Adipocyte (in vitro differentiated cells): Measurements from ENCODE around the gene ANAPC2.
A peak's percentile ranks its signal among the peaks of the same experiment; 100 is the strongest.

ENCODE experiments used
- DNase-seq: peaks from one replicate; pipeline ENCODE4 v3.0.0-alpha.2; 2015; ENCODE audit warnings: low read depth
- H3K27me3 ChIP-seq: replicated peaks from 2 replicates; pipeline ENCODE4 v1.7.0; 2013; ENCODE audit warnings: mild to moderate bottlenecking, low read length, moderate library complexity; ENCODE audit not compliant: control insufficient read depth, insufficient read depth
- H3K36me3 ChIP-seq: 2 replicates; pipeline ENCODE4 v1.7.0; 2013; ENCODE audit warnings: low read length, mild to moderate bottlenecking, moderate library complexity; ENCODE audit not compliant: control insufficient read depth, insufficient read depth, severe bottlenecking
- H3K4me1 ChIP-seq: 2 replicates; pipeline ENCODE4 v1.7.0; 2013; ENCODE audit warnings: mild to moderate bottlenecking, low read length, moderate library complexity; ENCODE audit not compliant: control insufficient read depth, insufficient read depth
- H3K4me3 ChIP-seq: 2 replicates; pipeline ENCODE4 v1.7.0; 2013; ENCODE audit warnings: mild to moderate bottlenecking, low read length, moderate library complexity
- H3K9ac ChIP-seq: 2 replicates; pipeline ENCODE4 v1.7.0; 2013; ENCODE audit warnings: mild to moderate bottlenecking, low read length, moderate library complexity
- H3K9me3 ChIP-seq: 2 replicates; pipeline ENCODE4 v1.7.0; 2013; ENCODE audit warnings: mild to moderate bottlenecking, low read length, moderate library complexity; ENCODE audit not compliant: control insufficient read depth

Gene ANAPC2

GRCh38 chr9:137204731-137205125, 16.4 kb upstream of the ANAPC2 start:
- DNase-seq: no peak
- peak overlapping the region; percentile 97 for H3K4me3 ChIP-seq
- H3K36me3 ChIP-seq: peaks cover 4% of the 10 kb centered on the region
- peak overlapping the region; percentile 99 for H3K9ac ChIP-seq
- H3K27me3 ChIP-seq: no peaks in the 10 kb centered on the region
- peaks cover 39% of the 10 kb centered on the region for H3K4me1 ChIP-seq
- no peaks in the 10 kb centered on the region for H3K9me3 ChIP-seq

GRCh38 chr9:137202966-137203365, 14.6 kb upstream of the ANAPC2 start:
- DNase-seq: no peak
- Histone ChIP-seq H3K4me3 (no peak overlapping the region), H3K9ac (no peak overlapping the region), H3K9me3 (no peaks in the 10 kb centered on the region), H3K27me3 (no peaks in the 10 kb centered on the region), H3K4me1 (peaks cover 54% of the 10 kb centered on the region), H3K36me3 (no peaks in the 10 kb centered on the region)

GRCh38 chr9:137201205-137201868, 13.0 kb upstream of the ANAPC2 start:
- H3K27me3 ChIP-seq: no peaks in the 10 kb centered on the region
- H3K9me3 ChIP-seq: no peaks in the 10 kb centered on the region
- H3K36me3 ChIP-seq: no peaks in the 10 kb centered on the region
- H3K4me1 ChIP-seq: peaks cover 48% of the 10 kb centered on the region
- no peak for DNase-seq
- peak overlapping the region; percentile 92 for H3K9ac ChIP-seq
- peak overlapping the region; percentile 88 for H3K4me3 ChIP-seq

GRCh38 chr9:137200311-137201204, 12.2 kb upstream of the ANAPC2 start, which contains the start of gene TPRN:
Gene TPRN (minus strand): TSS chr9:137200741. CDS start chr9:137200711, 30 bp downstream.
- Histone ChIP-seq H3K36me3 (no peaks in the 10 kb centered on the region), H3K4me1 (peaks cover 45% of the 10 kb centered on the region), H3K9ac (peak within 1 kb of the TSS; percentile 92), H3K4me3 (peak within 1 kb of the TSS; percentile 88), H3K9me3 (no peaks in the 10 kb centered on the region), H3K27me3 (no peaks in the 10 kb centered on the region)
- peak; percentile 100 for DNase-seq

GRCh38 chr9:137199411-137200121, 11.2 kb upstream of the ANAPC2 start:
- Histone ChIP-seq H3K27me3 (no peaks in the 10 kb centered on the region), H3K36me3 (no peaks in the 10 kb centered on the region), H3K9ac (peak overlapping the region; percentile 71), H3K9me3 (no peaks in the 10 kb centered on the region), H3K4me3 (peak overlapping the region; percentile 67), H3K4me1 (peaks cover 44% of the 10 kb centered on the region)
- peak; percentile 39 for DNase-seq

GRCh38 chr9:137198902-137199283, 10.5 kb upstream of the ANAPC2 start:
- Histone ChIP-seq H3K4me1 (peaks cover 37% of the 10 kb centered on the region), H3K4me3 (peak overlapping the region; percentile 67), H3K9me3 (no peaks in the 10 kb centered on the region), H3K9ac (peak overlapping the region; percentile 71), H3K27me3 (no peaks in the 10 kb centered on the region), H3K36me3 (no peaks in the 10 kb centered on the region)
- no peak for DNase-seq

- peak overlapping the region; percentile 67 for H3K4me3 ChIP-seq
- no peaks in the 10 kb centered on the region for H3K36me3 ChIP-seq
Observed at GRCh38 chr9:137198051-137198901, 9.9 kb upstream of the ANAPC2 start.

GRCh38 chr9:137195525-137196220, 7.3 kb upstream of the ANAPC2 start:
- peaks cover 19% of the 10 kb centered on the region for H3K4me1 ChIP-seq
- DNase-seq: no peak
- H3K36me3 ChIP-seq: peaks cover 15% of the 10 kb centered on the region
- H3K9me3 ChIP-seq: no peaks in the 10 kb centered on the region
- H3K9ac ChIP-seq: no peak overlapping the region
- no peak overlapping the region for H3K4me3 ChIP-seq
- no peaks in the 10 kb centered on the region for H3K27me3 ChIP-seq

More at GRCh38 chr9:137198051-137198901, 9.9 kb upstream of the ANAPC2 start:
- Histone ChIP-seq H3K9ac (peak overlapping the region; percentile 71), H3K4me1 (peaks cover 36% of the 10 kb centered on the region), H3K9me3 (no peaks in the 10 kb centered on the region), H3K27me3 (no peaks in the 10 kb centered on the region)
- DNase-seq: no peak

- Histone ChIP-seq H3K4me3 (no peak overlapping the region), H3K9ac (no peak overlapping the region), H3K4me1 (peaks cover 23% of the 10 kb centered on the region), H3K36me3 (peaks cover 23% of the 10 kb centered on the region), H3K9me3 (no peaks in the 10 kb centered on the region), H3K27me3 (no peaks in the 10 kb centered on the region)
- no peak for DNase-seq
Observed at GRCh38 chr9:137194909-137195308, 6.5 kb upstream of the ANAPC2 start.

- H3K4me3 ChIP-seq: no peak overlapping the region
- H3K9ac ChIP-seq: no peak overlapping the region
- no peak for DNase-seq
- H3K4me1 ChIP-seq: peaks cover 27% of the 10 kb centered on the region
- H3K36me3 ChIP-seq: peaks cover 24% of the 10 kb centered on the region
- no peaks in the 10 kb centered on the region for H3K27me3 ChIP-seq
- H3K9me3 ChIP-seq: no peaks in the 10 kb centered on the region
Observed at GRCh38 chr9:137194388-137194787, 6.0 kb upstream of the ANAPC2 start.
